Right renal pelvis (tissue), 4 donors: ENCODE results near the gene CD300LG. TPM values are rescaled to one million over a fixed set of nuclear protein-coding genes. Genes with fewer than 3 reads are reported as not detected.
"Not testable (repeated sequence)": the region's sequence is repeated elsewhere in the genome, so short reads cannot be mapped to it uniquely, and the experiment has no call there.

Experiments
- DNase-seq, 4 donors: peaks; one replicate each; pipeline ENCODE4 v3.0.0-alpha.2; 2013; ENCODE audit warnings: low read depth in 4 of 4, low spot score in 3 of 4, missing footprints in 1 of 4
- polyA plus RNA-seq, 4 donors: library from polyadenylated mRNA; unstranded; fragments of 120-200 nt; gene quantifications; one replicate each; pipeline ENCODE4 v1.2.1, GENCODE V29; 2013; ENCODE audit not compliant: insufficient read length in 4 of 4

CD300LG gene
- polyA plus RNA-seq, 4 donors: 0.98 to 1.5 (median 0.99) TPM

- DNase-seq: no peak
These were observed 23.5 kb upstream of the CD300LG start for GRCh38 chr17:43823350-43824084.

- no peak for DNase-seq
These were observed 21.4 kb upstream of the CD300LG start for GRCh38 chr17:43825567-43825966.

DNA sequence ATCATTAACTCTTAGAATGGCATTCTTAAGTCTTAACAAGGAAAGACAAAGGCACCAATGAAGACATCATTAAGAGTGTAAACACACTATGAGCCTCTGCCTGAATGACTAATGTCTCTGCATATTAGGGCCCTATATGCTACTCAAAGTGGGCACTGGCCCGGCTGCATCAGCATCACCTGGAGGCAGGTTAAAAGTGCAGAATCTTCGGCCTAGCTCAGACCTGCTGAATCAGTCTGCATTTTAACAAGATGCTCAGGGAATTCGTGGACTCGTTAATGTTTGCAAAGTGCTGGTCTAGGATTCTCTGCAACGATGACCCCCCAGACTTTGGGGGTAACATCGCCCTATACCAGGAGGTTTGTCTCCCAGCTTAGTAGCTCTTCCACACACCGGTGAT lies 20.8 kb upstream of the CD300LG start:
- DNase-seq: no peak

GRCh38 chr17:43827596-43827995 lies 19.4 kb upstream of the CD300LG start:
- DNase-seq: no peak

DNA sequence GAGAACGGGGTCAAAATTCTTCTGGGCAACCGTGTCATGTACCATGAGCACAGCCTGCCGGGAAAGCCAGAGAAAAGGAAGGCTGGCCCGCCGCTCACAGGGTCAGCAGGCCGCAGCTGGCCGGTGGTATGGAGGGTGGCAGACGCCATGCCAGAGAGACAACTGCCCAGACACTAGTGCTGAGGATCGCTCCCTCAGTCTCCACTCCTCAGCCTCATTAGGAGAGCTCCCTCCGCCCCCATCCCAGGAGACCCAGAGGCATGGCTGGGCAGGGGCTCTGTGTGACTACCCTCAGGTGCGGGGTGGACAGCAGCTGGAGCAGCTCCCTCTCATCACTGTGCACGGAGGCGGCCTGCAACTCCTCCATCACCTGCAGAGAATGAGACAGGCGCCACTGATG lies 17.2 kb upstream of the CD300LG start:
- no peak for DNase-seq

DNA sequence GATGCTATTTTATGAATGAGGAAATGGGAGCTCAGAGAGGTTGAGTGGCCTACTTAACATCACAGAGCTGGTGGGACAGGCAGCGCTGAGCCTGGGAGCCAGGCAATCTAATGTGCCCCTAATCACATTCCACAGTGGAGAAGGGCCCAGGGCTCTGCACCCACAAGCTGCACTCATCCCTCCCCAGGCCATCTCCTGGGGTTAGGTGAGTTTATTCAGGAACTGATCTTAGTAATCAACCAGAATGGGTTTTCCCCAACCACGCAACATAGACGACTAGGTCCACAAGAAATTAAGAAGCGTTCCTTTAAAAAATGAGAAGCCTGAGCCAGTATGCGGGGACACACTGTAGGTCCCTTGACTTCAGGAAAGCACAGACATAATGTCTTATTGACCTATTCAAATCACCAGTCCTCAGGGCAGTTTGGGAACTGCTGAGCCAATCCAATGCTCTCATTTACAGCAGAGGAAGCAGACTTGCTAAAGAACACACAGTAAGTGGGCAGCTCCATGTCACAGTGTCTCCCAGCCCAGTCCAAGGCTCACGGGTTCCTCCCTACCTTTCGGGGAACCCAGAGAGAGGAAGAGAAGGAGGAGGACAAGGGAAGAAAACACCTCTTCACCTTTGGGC lies 16.4 kb upstream of the CD300LG start:
- no peak for DNase-seq

DNA sequence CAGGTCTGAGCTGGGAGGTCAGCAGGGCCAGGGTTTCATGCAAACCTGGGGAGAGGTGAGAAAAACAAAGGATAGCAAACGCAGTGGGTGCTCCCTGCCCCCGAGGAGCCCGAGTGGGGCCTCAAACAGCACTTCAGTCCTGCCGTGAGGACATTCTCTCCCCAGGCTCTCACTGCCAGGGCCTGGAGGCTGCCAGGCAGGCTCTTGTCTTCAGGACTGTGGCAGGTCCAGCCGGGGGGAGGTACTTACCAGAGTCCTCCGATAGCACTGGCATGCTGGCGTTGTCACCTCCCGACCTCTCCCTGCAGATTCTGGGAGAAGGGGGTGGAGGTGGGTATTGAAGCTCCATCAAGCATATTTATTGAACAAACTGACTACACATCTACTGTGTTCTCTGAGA lies 15.3 kb upstream of the CD300LG start:
- no peak for DNase-seq

GRCh38 chr17:43832168-43832975 lies 14.6 kb upstream of the CD300LG start:
- DNase-seq: peak in 1 of 4 donors; percentile 15

- DNase-seq: peak; percentile 61 to 67 (median 62)
These were observed 13.8 kb upstream of the CD300LG start, which contains the start of gene MPP3 for GRCh38 chr17:43832976-43833829. Gene MPP3 (minus strand): TSS chr17:43833146. CDS start chr17:43831906, 1,240 bp downstream.

DNA sequence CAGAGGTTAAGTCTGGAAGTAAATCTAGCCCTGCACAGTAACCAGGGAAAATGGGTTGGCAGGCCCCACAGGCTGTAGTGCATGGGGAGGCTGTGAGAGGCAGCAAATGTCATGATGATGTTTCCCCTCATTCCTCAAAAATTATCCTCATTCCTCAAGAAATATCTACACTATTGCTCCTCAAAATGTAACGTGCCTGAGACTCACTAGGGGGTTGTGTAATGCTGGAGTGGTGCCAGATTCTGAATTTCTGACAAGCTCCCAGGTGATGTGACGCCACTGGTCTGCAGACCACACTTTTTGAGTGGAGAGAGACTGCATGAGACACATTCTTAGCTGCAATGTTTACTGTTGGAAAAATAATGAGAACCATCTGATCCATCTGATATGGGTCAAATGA lies 12.9 kb upstream of the CD300LG start:
- no peak for DNase-seq

GRCh38 chr17:43839670-43840108 lies 7.3 kb upstream of the CD300LG start:
- no peak for DNase-seq

GRCh38 chr17:43840814-43841213 lies 6.2 kb upstream of the CD300LG start:
- no peak for DNase-seq

GRCh38 chr17:43841282-43841681 lies 5.7 kb upstream of the CD300LG start:
- no peak for DNase-seq

GRCh38 chr17:43842091-43842974 lies 4.6 kb upstream of the CD300LG start:
- DNase-seq: not testable (repeated sequence)

DNA sequence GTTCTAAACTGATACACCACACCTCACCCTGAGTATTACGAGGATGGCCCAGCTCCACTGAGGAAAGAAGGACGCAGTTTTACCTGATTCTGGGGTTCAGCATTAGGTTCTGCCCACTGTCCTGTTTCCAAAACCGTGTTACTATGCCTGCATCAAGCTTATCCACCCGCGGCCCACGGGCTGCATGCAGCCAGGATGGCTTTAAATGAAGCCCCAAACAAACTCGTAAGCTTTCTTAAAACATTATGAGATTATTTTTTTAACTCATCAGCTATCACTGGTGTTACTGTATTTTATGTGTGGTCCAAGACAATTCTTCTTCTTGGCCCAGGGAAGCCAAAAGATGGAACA lies 4.0 kb upstream of the CD300LG start:
- DNase-seq: no peak

- DNase-seq: no peak
These were observed 2.7 kb upstream of the CD300LG start for GRCh38 chr17:43844241-43844640.

DNA sequence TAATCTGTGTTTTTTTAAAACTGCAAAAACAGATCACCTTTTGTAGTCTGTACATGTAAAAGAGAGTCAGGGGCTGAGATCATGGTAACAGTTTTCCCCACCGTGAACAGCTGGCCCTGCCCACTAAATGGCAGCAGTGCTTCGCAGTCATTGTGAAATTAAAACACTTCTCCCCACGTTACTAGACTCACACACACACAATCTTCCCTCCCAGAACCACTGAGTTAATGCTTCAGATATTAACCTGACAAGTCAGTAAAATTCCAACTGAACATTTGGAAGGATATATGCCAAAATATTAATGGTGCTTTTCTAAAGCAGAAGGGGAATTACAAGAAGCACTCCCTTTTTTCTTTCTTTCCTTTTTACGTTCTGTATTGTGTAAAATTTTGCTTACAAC lies 1.2 kb upstream of the CD300LG start:
- DNase-seq: no peak

- peak in 3 of 4 donors; percentile 36 to 67 (median 55) for DNase-seq
These were observed 709 bp upstream of the CD300LG start for GRCh38 chr17:43846221-43846712.

DNA sequence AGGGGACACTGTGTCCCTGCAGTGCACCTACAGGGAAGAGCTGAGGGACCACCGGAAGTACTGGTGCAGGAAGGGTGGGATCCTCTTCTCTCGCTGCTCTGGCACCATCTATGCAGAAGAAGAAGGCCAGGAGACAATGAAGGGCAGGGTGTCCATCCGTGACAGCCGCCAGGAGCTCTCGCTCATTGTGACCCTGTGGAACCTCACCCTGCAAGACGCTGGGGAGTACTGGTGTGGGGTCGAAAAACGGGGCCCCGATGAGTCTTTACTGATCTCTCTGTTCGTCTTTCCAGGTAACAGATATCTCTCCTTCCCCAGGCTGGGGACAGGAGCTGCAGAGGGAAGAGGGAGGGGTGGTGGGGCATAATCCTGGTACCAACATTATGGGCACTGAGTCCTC lies 1.6 kb downstream of the CD300LG start:
- no peak for DNase-seq
